Cardiac muscle cell (in vitro differentiated cells and primary cell): Measurements from ENCODE around the gene PP2D1. TPM values are rescaled to one million over a fixed set of nuclear protein-coding genes. Genes with fewer than 3 reads are reported as not detected.
"Not testable (repeated sequence)": the region's sequence is repeated elsewhere in the genome, so short reads cannot be mapped to it uniquely, and the experiment has no call there.

Experiments used
- DNase-seq, 2 donors: peaks; one replicate each; pipeline versions ENCODE4 v3.0.0 to v3.0.0-alpha.2; 2010 to 2017; ENCODE audit warnings: low read depth in 1 of 2, low spot score in 1 of 2
- H3K27ac ChIP-seq: fragments of 200-600 bp; sonication (generic); 2 replicates; pipeline ENCODE4 v1.5.1; 2016
- H3K27me3 ChIP-seq: fragments of 200-600 bp; sonication (generic); 2 replicates; pipeline ENCODE4 v1.6.0; 2016; ENCODE audit warnings: control low read depth
- H3K36me3 ChIP-seq: fragments of 200-600 bp; sonication (generic); 2 replicates; pipeline ENCODE4 v1.5.1; 2016; ENCODE audit warnings: control low read depth
- H3K4me1 ChIP-seq: fragments of 200-600 bp; sonication (generic); 2 replicates; pipeline ENCODE4 v1.8.1; 2017; ENCODE audit warnings: low read depth, mild to moderate bottlenecking, mixed run types
- H3K4me3 ChIP-seq: fragments of 200-600 bp; sonication (generic); 2 replicates; pipeline ENCODE4 v1.5.1; 2016; ENCODE audit warnings: mild to moderate bottlenecking
- H3K9me3 ChIP-seq: fragments of 200-600 bp; sonication (generic); 2 replicates; pipeline ENCODE4 v1.5.1; 2017; ENCODE audit warnings: low read depth, mild to moderate bottlenecking, control low read depth
- polyA plus RNA-seq: library from polyadenylated mRNA; unstranded; fragments of >200 nt; fragmentation: Nextera tagmentation; extraction: Ambion mirVana; gene quantifications from 2 replicates; pipeline ENCODE4 v1.2.1, GENCODE V29; 2016
- total RNA-seq: library from RNA; depleted of rRNA; stranded (reverse); fragments of >200 nt; gene quantifications from 2 replicates; pipeline ENCODE4 v1.2.3, GENCODE V29; 2016
- TF ChIP-seq, protein P1 (sequence below): IDR thresholded peaks from 2 replicates; pipeline ENCODE4 v1.5.1; 2012; ENCODE audit warnings: low read depth, mild to moderate bottlenecking, low read length

Gene PP2D1
- total and polyA plus RNA-seq, 2 experiments from 2014 or later, result 0.13 TPM; not detected in 1

DNA sequence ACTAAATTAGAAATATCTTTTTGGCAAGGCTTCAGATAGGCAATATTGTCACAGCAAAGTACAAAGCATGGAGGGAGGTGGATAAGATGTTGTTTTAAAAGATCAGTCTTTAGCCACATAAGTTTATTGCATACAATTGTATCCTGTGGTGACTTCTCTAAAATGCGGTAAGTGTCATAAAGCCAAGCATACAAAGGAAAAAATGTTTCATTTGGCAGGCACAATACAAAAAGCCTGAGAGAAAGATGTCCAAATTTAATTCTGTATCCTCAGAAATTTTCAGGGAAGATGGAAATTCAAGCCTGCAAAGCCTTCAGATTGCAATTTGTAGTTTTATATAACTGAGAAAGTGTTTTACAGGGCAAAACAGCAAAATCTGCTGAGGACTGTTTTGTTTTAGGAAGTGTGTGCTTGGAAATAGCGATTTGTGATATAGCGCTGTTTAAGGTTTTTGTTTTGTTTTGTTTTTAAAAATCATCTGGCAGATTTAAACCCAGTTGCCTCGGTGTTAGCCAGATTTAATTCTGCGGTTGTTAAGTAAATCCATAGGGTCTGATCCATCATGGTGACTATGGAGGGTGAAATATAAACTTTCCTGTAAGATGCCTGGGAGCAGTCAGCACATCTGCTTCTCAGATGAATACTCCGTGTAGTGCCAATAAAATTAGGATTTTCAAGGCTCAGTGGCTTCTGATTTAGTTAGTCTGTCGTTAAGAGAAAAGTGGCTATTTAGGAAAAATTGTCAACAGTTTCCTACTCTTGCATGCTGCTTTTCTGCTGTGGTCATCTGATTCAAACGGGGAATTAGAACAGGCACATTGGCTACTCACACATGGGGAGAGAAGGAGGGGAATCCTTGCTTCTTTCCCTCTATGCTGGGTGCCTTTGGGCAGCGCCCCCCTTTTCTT, 36.2 kb upstream of the PP2D1 start:
- Histone ChIP-seq H3K4me1 (peaks cover 2% of the 10 kb centered on the region), H3K36me3 (no peaks in the 10 kb centered on the region), H3K27me3 (no peaks in the 10 kb centered on the region), H3K4me3 (no peak overlapping the region), H3K27ac (no peak overlapping the region), H3K9me3 (no peaks in the 10 kb centered on the region)
- TF ChIP-seq, protein P1, sequence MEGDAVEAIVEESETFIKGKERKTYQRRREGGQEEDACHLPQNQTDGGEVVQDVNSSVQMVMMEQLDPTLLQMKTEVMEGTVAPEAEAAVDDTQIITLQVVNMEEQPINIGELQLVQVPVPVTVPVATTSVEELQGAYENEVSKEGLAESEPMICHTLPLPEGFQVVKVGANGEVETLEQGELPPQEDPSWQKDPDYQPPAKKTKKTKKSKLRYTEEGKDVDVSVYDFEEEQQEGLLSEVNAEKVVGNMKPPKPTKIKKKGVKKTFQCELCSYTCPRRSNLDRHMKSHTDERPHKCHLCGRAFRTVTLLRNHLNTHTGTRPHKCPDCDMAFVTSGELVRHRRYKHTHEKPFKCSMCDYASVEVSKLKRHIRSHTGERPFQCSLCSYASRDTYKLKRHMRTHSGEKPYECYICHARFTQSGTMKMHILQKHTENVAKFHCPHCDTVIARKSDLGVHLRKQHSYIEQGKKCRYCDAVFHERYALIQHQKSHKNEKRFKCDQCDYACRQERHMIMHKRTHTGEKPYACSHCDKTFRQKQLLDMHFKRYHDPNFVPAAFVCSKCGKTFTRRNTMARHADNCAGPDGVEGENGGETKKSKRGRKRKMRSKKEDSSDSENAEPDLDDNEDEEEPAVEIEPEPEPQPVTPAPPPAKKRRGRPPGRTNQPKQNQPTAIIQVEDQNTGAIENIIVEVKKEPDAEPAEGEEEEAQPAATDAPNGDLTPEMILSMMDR, result no peak
- no peak for DNase-seq

DNA sequence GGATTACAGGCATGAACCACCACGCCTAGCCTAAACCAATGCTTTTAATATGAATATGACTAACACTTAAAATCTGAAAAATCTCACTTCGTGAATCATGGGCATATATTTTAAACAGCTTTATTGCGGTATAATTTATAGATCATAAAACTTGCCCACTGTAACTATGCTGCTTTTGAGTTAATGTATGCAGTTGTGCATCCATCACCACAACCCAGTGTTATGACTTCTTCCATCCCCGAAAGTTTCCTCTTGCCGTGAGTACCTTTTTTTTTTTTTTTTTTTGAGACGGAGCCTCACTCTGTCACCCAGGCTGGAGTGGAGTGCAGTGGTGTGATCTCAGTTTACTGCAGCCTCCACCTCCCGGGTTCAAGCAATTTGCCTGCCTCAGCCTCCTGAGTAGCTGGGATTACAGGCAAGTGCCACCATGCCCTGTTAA, 35.3 kb upstream of the PP2D1 start:
- Histone ChIP-seq H3K4me1 (peaks cover 5% of the 10 kb centered on the region), H3K9me3 (no peaks in the 10 kb centered on the region), H3K27ac (no peak overlapping the region), H3K27me3 (no peaks in the 10 kb centered on the region), H3K36me3 (no peaks in the 10 kb centered on the region), H3K4me3 (no peak overlapping the region)
- TF ChIP-seq, protein P1, result no peak
- no peak for DNase-seq

DNA sequence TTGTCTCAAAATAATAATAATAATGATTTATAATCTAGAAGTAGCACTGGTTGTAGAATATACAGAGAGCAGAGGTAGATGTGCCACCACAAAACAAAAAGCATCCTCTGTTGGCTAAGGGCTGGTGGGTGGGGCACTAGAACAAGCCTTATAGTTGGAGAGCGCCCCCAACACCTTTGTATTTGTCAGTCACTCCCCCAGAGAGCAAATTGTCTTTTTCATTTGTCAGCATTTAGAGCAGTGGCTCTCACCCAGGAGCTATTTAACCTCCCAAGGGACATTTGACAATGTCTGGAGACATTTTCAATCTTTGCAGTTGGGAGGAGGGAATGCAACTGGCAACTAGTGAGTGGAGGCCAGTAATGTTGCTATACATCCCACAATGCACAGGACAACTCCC, 34.5 kb upstream of the PP2D1 start:
- H3K4me3 ChIP-seq, result no peak overlapping the region
- no peaks in the 10 kb centered on the region for H3K27me3 ChIP-seq
- TF ChIP-seq, protein P1, result no peak
- H3K9me3 ChIP-seq, result no peaks in the 10 kb centered on the region
- DNase-seq, result no peak
- H3K36me3 ChIP-seq, result no peaks in the 10 kb centered on the region
- H3K27ac ChIP-seq, result no peak overlapping the region
- peaks cover 10% of the 10 kb centered on the region for H3K4me1 ChIP-seq

DNA sequence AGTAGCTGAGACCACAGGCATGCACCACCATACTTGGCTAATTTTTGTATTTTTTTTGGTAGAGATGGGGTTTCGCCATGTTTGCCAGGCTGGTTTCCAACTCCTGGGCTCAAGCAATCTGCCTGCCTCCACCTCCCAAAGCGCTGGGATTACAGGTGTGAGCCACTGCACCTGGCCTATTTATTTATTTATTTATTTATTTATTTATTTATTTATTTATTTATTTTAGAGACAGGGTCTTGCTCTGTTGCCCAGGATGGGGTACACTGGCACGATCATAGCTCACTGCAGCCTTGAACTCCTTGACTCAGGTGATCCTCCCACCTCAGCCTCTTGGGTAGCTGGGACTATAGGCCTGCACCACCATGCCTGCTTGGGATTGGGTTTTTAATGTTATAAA, 33.1 kb upstream of the PP2D1 start:
- H3K36me3 ChIP-seq, H3K27me3 ChIP-seq, DNase-seq, H3K27ac ChIP-seq, H3K9me3 ChIP-seq, H3K4me3 ChIP-seq: not testable (repeated sequence)
- peaks cover 10% of the 10 kb centered on the region for H3K4me1 ChIP-seq

DNA sequence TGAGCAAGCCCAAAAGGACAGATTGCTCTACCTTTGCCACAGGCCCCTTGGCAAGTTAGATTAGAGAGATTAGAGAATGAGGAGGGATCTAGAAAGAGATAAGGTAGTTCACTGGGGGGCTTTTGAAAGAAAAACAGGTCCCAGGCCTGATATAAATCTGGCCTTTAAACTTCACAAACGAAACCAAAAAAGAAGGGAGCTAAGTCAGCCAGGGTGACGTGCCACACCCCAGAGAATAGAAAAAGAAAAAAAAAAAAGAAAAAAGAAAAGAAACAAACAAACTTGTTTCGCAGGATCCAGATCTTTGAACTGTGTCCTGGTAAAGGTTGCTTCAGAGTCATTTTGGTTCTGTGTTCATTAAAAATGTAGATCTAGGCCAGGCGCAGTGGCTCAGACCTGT, 31.8 kb upstream of the PP2D1 start:
- Histone ChIP-seq H3K4me3 (no peak overlapping the region), H3K27ac (no peak overlapping the region), H3K27me3 (no peaks in the 10 kb centered on the region), H3K36me3 (no peaks in the 10 kb centered on the region), H3K4me1 (peaks cover 16% of the 10 kb centered on the region), H3K9me3 (no peaks in the 10 kb centered on the region)
- DNase-seq, result no peak
- TF ChIP-seq, protein P1, result no peak

DNA sequence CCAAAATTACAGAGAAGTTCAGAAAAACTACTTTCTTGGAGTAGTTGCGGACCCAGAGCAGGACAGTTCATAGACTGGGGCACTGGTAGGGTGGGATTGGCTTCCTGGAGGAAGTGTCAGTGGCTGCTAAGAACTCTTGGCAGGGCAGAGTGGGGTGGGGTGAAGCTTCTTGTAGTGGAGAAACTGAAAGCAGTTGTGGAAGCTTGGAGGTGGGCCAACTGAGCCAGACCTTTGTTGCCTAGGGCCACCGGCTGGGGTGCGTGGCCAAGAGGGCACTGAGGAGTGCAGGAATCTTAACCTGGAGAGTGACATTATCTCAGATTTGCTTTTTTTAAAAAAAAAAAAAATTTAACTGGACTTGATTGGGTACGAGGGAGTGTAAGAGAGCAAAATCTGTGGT, 31.3 kb upstream of the PP2D1 start:
- TF ChIP-seq, protein P1, result no peak
- DNase-seq, result peak in 1 of 2 donors; percentile 44
- no peaks in the 10 kb centered on the region for H3K27me3 ChIP-seq
- no peak overlapping the region for H3K27ac ChIP-seq
- no peaks in the 10 kb centered on the region for H3K9me3 ChIP-seq
- H3K36me3 ChIP-seq, result no peaks in the 10 kb centered on the region
- peaks cover 21% of the 10 kb centered on the region for H3K4me1 ChIP-seq
- no peak overlapping the region for H3K4me3 ChIP-seq
